ENCODE measurements around the gene GH2.
"Not testable (repeated sequence)": the region's sequence is repeated elsewhere in the genome, so short reads cannot be mapped to it uniquely, and the experiment has no call there.

Gene GH2

GRCh38 chr17:63871646-63872365 is 9.9 kb downstream of the GH2 start:
- not testable (repeated sequence) for DNase-seq

GRCh38 chr17:63870292-63870665 is 11.5 kb downstream of the GH2 start:
- DNase-seq = not testable (repeated sequence)

GRCh38 chr17:63869491-63870291 is 12.1 kb downstream of the GH2 start:
- DNase-seq = not testable (repeated sequence)

- not testable (repeated sequence) for DNase-seq
Measured at GRCh38 chr17:63866625-63867024, 15.1 kb downstream of the GH2 start.

- no peak for DNase-seq
Measured at GRCh38 chr17:63859257-63859656, 22.5 kb downstream of the GH2 start.

GRCh38 chr17:63856425-63856824 is 25.3 kb downstream of the GH2 start:
- DNase-seq = not testable (repeated sequence)

- DNase-seq = no peak
Measured at GRCh38 chr17:63855185-63855584, 26.6 kb downstream of the GH2 start.

GRCh38 chr17:63854709-63855108 is 27.0 kb downstream of the GH2 start:
- no peak for DNase-seq

- DNase-seq = no peak
Measured at GRCh38 chr17:63853260-63853659, 28.5 kb downstream of the GH2 start.

GRCh38 chr17:63850401-63850800 is 31.3 kb downstream of the GH2 start:
- DNase-seq = no peak

- no peak for DNase-seq
Measured at GRCh38 chr17:63848834-63849689, 32.7 kb downstream of the GH2 start.

GRCh38 chr17:63847525-63848249 is 34.1 kb downstream of the GH2 start:
- DNase-seq = no peak

- DNase-seq = no peak
Measured at GRCh38 chr17:63845509-63845908, 36.2 kb downstream of the GH2 start.

GRCh38 chr17:63843910-63844677 is 37.6 kb downstream of the GH2 start:
- no peak for DNase-seq

GRCh38 chr17:63843387-63843888 is 38.3 kb downstream of the GH2 start:
- DNase-seq = not testable (repeated sequence)

- DNase-seq = peak; percentile 75
Measured at GRCh38 chr17:63842540-63843386, 39.0 kb downstream of the GH2 start, which contains the start of gene SMARCD2. SMARCD2 (minus strand) TSS chr17:63842685; CDS start chr17:63842674, 11 bp downstream.

- DNase-seq = no peak
Measured at GRCh38 chr17:63842173-63842539, 39.6 kb downstream of the GH2 start.

GRCh38 chr17:63841350-63842172 is 40.2 kb downstream of the GH2 start:
- DNase-seq = no peak

- DNase-seq = no peak
Measured at GRCh38 chr17:63840591-63841349, 41.0 kb downstream of the GH2 start.
